ENCODE results near the gene C1D. TPM values are rescaled to one million over a fixed set of nuclear protein-coding genes. Genes with fewer than 3 reads are reported as not detected.

The C1D gene
- total RNA-seq, 1 donor from 2014 or later: 20.9 TPM

- H3K9me3 Mint-ChIP-seq (ENCODE audit: unreplicated experiment): no peaks in the 10 kb centered on the region
- no peaks in the 10 kb centered on the region for H3K36me3 Mint-ChIP-seq (ENCODE audit: low read depth, unreplicated experiment)
- H3K4me3 Mint-ChIP-seq (ENCODE audit: unreplicated experiment): no peak overlapping the region
- peaks cover 1% of the 10 kb centered on the region for H3K27me3 Mint-ChIP-seq (ENCODE audit: unreplicated experiment)
- H3K4me1 Mint-ChIP-seq (ENCODE audit: unreplicated experiment): no peaks in the 10 kb centered on the region
- TF ChIP-seq CTCF (IDR thresholded peaks at IDR 0.05; ENCODE audit: unreplicated experiment): no peak
- no peak overlapping the region for H3K27ac Mint-ChIP-seq (ENCODE audit: unreplicated experiment)
- no peak for DNase-seq (ENCODE audit: low spot score)
These were observed 35.5 kb upstream of the C1D start for GRCh38 chr2:68098291-68098797.

GRCh38 chr2:68094111-68094510 is 31.3 kb upstream of the C1D start:
- TF ChIP-seq CTCF (IDR thresholded peaks at IDR 0.05; ENCODE audit: unreplicated experiment): no peak
- Mint-ChIP-seq H3K27ac (ENCODE audit: unreplicated experiment) (no peak overlapping the region), H3K4me3 (ENCODE audit: unreplicated experiment) (no peak overlapping the region), H3K36me3 (ENCODE audit: low read depth, unreplicated experiment) (no peaks in the 10 kb centered on the region), H3K27me3 (ENCODE audit: unreplicated experiment) (peaks cover 1% of the 10 kb centered on the region), H3K9me3 (ENCODE audit: unreplicated experiment) (no peaks in the 10 kb centered on the region), H3K4me1 (ENCODE audit: unreplicated experiment) (no peaks in the 10 kb centered on the region)
- no peak for DNase-seq (ENCODE audit: low spot score)

GRCh38 chr2:68093634-68094033 is 30.8 kb upstream of the C1D start:
- H3K36me3 Mint-ChIP-seq (ENCODE audit: low read depth, unreplicated experiment): no peaks in the 10 kb centered on the region
- no peak for TF ChIP-seq CTCF (IDR thresholded peaks at IDR 0.05; ENCODE audit: unreplicated experiment)
- peaks cover 1% of the 10 kb centered on the region for H3K27me3 Mint-ChIP-seq (ENCODE audit: unreplicated experiment)
- DNase-seq (ENCODE audit: low spot score): no peak
- H3K9me3 Mint-ChIP-seq (ENCODE audit: unreplicated experiment): no peaks in the 10 kb centered on the region
- no peaks in the 10 kb centered on the region for H3K4me1 Mint-ChIP-seq (ENCODE audit: unreplicated experiment)
- H3K27ac Mint-ChIP-seq (ENCODE audit: unreplicated experiment): no peak overlapping the region
- H3K4me3 Mint-ChIP-seq (ENCODE audit: unreplicated experiment): no peak overlapping the region

- Mint-ChIP-seq H3K9me3 (ENCODE audit: unreplicated experiment) (no peaks in the 10 kb centered on the region), H3K27ac (ENCODE audit: unreplicated experiment) (no peak overlapping the region), H3K4me1 (ENCODE audit: unreplicated experiment) (no peaks in the 10 kb centered on the region), H3K36me3 (ENCODE audit: low read depth, unreplicated experiment) (no peaks in the 10 kb centered on the region), H3K4me3 (ENCODE audit: unreplicated experiment) (no peak overlapping the region), H3K27me3 (ENCODE audit: unreplicated experiment) (no peaks in the 10 kb centered on the region)
- TF ChIP-seq CTCF (IDR thresholded peaks at IDR 0.05; ENCODE audit: unreplicated experiment): no peak
- DNase-seq (ENCODE audit: low spot score): no peak
These were observed 28.7 kb upstream of the C1D start for GRCh38 chr2:68091439-68092034.

- DNase-seq (ENCODE audit: low spot score): no peak
- no peaks in the 10 kb centered on the region for H3K4me1 Mint-ChIP-seq (ENCODE audit: unreplicated experiment)
- H3K27me3 Mint-ChIP-seq (ENCODE audit: unreplicated experiment): no peaks in the 10 kb centered on the region
- no peak overlapping the region for H3K27ac Mint-ChIP-seq (ENCODE audit: unreplicated experiment)
- H3K4me3 Mint-ChIP-seq (ENCODE audit: unreplicated experiment): no peak overlapping the region
- H3K36me3 Mint-ChIP-seq (ENCODE audit: low read depth, unreplicated experiment): no peaks in the 10 kb centered on the region
- no peaks in the 10 kb centered on the region for H3K9me3 Mint-ChIP-seq (ENCODE audit: unreplicated experiment)
- no peak for TF ChIP-seq CTCF (IDR thresholded peaks at IDR 0.05; ENCODE audit: unreplicated experiment)
These were observed 27.2 kb upstream of the C1D start for GRCh38 chr2:68089961-68090360.

All from endothelial cell (in vitro differentiated cells).